ENCODE results near the gene CTLA4.

GRCh38 chr2:203870481-203870880 lies 2.9 kb downstream of the CTLA4 start:
- TF ChIP-seq CTCF (IDR thresholded peaks at IDR 0.05 in 4 of 5, conservative IDR thresholded peaks at IDR 0.05 in 1 of 5) (no peak), POLR2A (IDR thresholded peaks at IDR 0.05) (no peak)

Measured in gastrocnemius medialis (tissue), 4 donors.